ENCODE measurements around the gene DMKN.

DMKN gene

DNA sequence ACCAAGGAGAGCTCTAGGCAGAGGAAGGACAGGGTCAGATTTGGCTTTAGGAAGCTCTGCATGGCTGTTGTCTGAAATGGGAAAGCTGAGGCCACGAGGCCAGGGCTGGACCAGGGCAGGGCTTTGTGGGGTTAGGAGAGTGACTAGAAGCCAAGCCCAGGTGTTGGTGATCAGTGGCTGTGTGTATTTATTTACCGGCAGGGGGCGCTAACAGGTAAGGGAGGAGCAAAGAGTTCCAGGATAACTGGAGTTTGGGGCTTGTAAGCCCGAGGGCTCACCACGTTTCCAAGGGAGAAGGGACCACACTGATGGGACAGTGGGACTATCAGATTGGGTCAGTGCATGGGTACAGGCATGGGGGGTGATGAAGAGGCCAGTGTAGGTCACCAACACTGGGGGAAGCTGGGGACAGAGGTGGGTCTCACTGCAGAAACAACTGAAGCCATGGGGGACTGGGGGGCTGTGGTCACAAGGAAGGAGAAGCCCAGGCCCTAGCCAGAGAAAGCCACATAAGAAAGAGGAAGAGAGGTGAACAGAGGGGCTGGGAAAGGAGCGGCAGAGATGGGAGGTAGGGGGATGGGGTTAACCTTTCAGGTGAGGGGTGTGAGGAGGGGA is 35.8 kb upstream of the DMKN start:
- DNase-seq (ENCODE audit: low read depth): peak; percentile 44

- DNase-seq (ENCODE audit: low read depth): no peak
These were observed 33.1 kb upstream of the DMKN start for GRCh38 chr19:35546532-35546931.

- peak; percentile 12 for DNase-seq (ENCODE audit: low read depth)
These were observed 32.5 kb upstream of the DMKN start for GRCh38 chr19:35545855-35546381.

DNA sequence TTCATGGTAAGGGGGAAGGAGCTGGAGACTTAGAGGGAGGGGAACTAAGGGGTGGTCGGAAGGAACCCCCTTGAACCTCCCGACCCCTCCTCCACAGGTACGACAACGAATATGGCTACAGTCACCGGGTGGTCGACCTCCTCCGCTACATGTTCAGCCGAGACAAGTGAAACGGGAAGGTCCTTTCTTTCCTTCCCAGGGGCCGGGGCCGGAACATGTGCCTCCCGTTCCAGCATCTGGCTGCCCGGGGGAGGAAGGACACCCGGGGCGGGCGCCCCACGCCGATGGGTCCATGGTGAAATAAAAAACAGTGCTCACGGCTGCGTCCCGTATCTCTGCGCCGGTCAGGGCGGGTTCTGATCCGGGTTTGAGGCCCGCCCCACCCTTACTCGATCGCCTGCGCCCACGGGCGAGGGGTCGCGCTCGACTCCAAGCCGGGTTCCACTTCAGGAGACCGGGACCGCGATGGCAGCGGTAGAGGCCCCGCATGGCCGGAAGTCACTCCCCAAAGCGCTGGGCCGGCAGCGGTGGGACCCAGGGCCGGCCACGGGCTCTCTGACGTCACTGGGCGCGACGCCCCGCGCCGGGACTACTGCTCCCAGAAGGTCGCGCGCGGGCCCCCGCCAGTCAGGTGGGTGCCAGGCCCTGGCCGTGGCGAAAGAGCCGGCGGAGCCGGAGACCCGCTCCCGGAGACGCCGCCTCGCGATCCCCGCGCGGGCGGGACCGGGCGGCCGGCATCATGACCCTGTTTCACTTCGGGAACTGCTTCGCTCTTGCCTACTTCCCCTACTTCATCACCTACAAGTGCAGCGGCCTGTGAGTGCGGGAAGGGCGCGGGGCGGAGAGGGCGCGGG is 31.8 kb upstream of the DMKN start, which contains the start of gene TMEM147:
Gene TMEM147, plus strand, starts transcription at position 626 of the 854 bp plus-strand sequence. Its CDS starts 114 bp downstream, at position 740.
- DNase-seq (ENCODE audit: low read depth): peak; percentile 82

- no peak for DNase-seq (ENCODE audit: low read depth)
These were observed 30.8 kb upstream of the DMKN start for GRCh38 chr19:35544110-35544802.

DNA sequence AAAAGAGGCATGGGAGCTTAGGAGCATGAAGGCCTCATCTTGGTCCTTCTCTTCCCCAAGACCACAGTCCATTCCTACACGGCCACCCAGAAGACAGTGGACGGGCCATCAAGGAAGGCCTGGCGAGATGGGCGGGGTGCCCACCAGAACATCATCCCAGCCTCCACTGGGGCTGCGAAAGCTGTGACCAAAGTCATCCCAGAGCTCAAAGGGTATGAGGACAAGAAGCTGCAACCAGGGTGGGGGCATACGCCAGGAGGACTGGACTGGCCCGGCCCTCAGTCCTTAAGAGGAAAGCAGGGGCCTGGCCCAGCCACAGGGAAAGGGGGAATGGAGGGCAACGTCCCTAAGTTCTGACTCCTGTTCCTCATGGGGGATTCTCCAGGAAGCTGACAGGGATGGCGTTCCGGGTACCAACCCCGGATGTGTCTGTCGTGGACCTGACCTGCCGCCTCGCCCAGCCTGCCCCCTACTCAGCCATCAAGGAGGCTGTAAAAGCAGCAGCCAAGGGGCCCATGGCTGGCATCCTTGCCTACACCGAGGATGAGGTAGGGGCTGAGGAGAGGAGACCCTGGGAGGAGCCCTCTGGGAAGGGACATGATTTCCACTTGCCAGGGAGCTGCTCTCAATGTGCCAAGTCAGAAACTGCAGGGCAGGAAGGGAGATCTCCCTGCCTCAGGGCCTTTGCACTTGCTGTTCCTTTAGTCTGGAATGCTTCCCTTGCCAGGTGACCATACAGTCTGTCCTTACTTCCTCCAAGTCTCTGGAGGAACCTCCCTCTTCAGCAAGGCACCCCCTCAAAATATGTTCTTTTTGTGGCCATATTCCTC is 30.0 kb upstream of the DMKN start:
- DNase-seq (ENCODE audit: low read depth): no peak

DNA sequence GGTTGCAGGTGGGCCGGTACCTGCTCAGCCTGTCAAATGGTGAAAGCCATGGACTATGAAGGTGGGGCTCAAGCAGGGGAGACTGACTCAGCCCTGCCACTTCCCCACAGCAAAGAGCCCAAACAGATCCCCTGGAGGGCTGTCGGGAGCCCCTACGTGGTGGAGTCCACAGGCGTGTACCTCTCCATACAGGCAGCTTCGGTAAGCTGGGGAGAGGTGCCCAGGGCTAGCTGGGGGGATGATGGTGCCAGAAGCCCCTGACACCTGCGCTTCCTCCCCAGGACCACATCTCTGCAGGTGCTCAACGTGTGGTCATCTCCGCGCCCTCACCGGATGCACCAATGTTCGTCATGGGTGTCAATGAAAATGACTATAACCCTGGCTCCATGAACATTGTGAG is 28.8 kb upstream of the DMKN start:
- DNase-seq (ENCODE audit: low read depth): no peak

GRCh38 chr19:35540356-35540927 is 27.0 kb upstream of the DMKN start:
- no peak for DNase-seq (ENCODE audit: low read depth)

DNA sequence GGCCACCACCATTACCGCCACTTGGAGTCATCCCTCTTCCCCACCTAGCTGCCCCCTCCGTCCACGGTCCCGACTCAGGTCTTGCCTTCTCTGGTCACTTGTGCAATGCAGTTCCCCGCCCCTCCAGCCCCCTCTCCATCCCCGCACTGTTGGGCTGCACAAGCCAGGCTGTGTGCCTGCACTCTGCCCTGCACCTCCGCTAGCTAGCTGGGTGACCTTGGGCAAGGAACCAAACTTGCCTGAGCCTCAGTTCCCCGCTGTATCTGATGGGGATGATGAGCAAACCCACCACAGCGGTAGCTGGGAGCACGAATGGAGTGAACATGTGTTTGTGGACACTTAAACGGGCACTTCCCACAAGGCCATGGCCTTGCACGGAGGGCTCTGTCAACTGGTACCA is 26.4 kb upstream of the DMKN start:
- no peak for DNase-seq (ENCODE audit: low read depth)

GRCh38 chr19:35539314-35539713 is 25.9 kb upstream of the DMKN start:
- DNase-seq (ENCODE audit: low read depth): no peak

DNA sequence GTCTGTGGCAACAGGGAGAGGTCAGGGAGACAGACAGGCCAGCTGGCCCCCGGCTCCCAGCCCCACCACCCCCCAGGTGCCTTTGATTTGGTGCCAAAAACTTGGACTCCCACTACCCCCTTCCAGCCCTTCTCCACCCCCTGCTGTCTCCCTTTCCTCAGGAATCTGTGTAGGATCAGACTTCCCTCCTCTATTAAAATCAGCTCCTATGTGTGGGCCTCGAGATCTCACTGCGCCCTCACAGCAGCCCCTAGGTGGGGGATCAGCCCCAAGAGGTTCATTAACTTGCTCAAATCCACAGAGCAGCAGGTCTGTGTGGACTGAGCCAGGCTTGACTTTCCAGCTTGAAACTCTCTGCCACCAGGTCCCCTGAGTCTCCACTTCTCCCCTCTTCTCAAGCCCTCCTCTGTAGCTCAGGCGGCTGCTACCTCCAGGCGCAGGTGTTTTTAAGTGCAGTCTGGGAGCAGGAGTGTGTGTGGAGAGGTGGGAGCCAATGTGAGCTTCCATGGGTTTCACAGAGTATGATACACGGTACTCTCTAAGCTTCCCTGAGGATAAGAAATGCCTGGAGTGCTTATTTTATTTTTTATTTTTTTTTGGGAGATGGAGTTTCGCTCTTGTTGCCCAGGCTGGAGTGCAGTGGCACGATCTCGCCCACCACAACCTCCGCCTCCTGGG is 21.5 kb upstream of the DMKN start:
- no peak for DNase-seq (ENCODE audit: low read depth)

- DNase-seq (ENCODE audit: low read depth): peak; percentile 28
These were observed 20.5 kb upstream of the DMKN start for GRCh38 chr19:35533822-35534392.

- DNase-seq (ENCODE audit: low read depth): no peak
These were observed 19.9 kb upstream of the DMKN start, which contains the start of gene GAPDHS for GRCh38 chr19:35533201-35533821. Gene GAPDHS (plus strand): TSS chr19:35533456. CDS start chr19:35533528, 72 bp downstream.

DNA sequence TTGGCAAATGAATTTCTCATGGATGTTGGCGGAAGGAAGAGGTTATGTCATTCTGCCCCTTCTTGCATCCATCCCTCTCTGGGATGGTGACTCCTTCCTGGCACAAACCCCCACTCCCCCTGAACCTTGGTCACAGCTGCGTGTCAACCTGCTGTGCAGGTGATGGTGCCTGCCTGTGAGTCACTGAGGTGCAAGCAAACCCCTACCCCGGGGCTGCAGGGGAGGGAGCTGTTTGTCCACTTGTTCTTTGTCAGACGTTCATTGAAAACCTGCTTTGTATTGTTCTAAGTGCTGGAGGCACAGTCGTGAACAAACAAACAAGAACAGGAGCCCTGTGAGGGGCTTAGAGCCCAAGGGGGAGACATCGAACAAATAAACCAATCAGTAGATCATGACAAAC is 17.8 kb upstream of the DMKN start:
- DNase-seq (ENCODE audit: low read depth): no peak

DNA sequence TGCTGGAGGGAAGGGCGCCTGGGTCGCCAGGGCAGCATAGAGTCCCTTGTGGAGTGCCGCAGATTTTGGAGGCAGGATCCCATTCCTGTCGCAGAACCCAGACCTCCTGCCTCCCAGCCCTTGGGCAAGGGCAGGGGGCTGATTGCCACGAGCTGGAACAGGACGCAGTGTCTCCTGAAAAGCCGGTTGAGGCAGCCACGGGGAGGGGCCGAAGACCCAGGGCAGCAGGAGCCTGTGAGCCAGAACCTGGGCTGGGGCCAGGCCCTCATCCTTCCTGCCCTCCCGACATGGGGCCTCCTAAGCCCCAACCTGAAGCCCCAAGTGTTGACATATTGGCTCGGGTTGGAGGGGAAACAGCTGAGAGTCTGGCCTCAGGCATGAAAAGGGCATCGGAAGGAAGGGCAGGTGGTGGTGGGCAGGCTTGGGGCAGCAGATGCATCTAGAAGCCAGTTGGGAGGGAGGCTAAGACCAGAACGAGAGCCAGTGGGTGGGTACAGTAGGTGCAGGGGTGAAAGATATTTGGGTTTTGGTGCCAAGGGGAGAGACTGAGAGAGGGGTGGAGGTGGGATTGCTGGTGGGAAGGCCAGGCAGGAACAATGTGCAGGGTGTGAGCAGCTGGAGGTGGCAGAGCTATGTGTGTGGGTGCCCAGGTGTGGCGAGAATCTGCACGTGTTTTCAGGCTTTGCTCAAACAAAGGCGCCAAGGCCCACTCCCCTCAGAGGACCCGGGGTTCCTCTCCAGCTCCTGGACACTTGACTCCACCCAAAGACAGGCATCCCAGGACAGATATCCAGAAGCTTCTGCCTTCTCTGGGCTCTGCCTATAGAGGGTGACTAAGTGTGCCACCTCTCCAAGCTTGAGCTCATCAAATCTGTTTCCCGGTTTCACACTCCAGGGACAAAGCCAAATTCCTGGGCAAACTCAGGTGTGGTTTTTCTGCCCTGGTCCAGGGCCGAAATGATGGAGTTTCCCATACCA is 16.1 kb upstream of the DMKN start:
- no peak for DNase-seq (ENCODE audit: low read depth)

DNA sequence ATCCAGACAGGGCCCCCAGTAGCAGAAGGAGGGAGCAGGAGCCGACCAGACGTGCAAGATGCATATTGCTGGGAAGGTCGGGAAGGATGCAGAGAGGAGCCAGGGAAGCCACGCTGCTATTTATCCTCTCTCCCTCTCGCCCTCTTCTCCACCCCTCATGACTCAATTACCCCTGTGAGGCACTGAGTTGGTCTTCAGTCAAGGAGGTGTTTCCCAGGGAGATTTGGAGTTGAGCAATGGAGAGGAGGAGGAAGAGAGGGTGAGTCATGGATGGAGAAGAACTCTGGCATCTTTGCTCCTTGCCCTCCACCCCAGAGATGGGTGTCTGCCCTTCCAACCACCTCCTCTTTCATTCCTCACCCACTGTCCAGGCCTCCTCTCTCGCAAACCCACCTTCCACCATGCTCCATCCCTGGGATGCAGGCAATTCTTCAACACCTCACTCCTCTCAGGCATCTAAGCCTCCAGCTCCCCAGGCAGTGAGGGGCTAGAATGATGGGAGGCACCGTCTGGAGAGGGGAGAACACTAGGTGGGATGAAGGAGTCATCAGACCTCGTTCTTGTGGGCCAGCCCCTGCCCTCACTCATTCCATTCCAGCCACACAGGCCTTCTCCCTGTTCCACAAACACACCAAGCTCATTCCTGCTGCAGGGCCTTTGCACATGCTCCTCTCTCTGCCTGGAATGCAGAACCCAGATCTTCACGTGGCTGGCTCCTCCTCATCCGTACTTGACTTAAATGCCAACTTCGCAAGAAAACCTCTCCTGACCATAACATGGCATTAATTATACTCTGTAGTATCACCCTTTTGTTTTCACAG is 15.0 kb upstream of the DMKN start, which contains the start of gene SBSN:
Gene SBSN, minus strand, starts transcription at position 94 of the 821 bp plus-strand sequence. Its CDS starts 30 bp downstream, at position 64.
- peak; percentile 88 for DNase-seq (ENCODE audit: low read depth)

- DNase-seq (ENCODE audit: low read depth): no peak
These were observed 12.4 kb upstream of the DMKN start for GRCh38 chr19:35525873-35526272.
